Measurements from ENCODE around the gene MRPL21. TPM values are rescaled to one million over a fixed set of nuclear protein-coding genes. Genes with fewer than 3 reads are reported as not detected.

Gene MRPL21
- polyA plus RNA-seq, 4 donors, result 61.4 to 135 (median 99.9) TPM

Other genes starting within 250 kb of the MRPL21 start
- 10 to 100 TPM in 1 of 4 donors, 1 to 10 TPM in 1, not detected in 2; 3.8 to 11.9 TPM for gene GAL, start 219.3 kb downstream of the MRPL21 start, polyA plus RNA-seq
- 1 to 10 TPM; 1.1 to 8.8 (median 4.4) TPM for gene TESMIN, start 152.3 kb downstream of the MRPL21 start, polyA plus RNA-seq
- 10 to 100 TPM; 29.5 to 34.9 (median 31.5) TPM for gene CPT1A, start 61.9 kb downstream of the MRPL21 start, polyA plus RNA-seq
- gene IGHMBP2, start 59 bp upstream of the MRPL21 start, polyA plus RNA-seq, result 10 to 100 TPM; 10.3 to 40.7 (median 19.5) TPM
- under 1 TPM in 1 of 4 donors, not detected in 3; 0.06 TPM for gene MRGPRD, start 77.2 kb upstream of the MRPL21 start, polyA plus RNA-seq
- 10 to 100 TPM in 1 of 4 donors, 1 to 10 TPM in 2, under 1 TPM in 1; 0.81 to 16.9 (median 2.1) TPM for gene MRGPRF, start 109.4 kb upstream of the MRPL21 start, polyA plus RNA-seq
- 10 to 100 TPM; 11.1 to 32.8 (median 12.8) TPM for gene TPCN2, start 145.1 kb upstream of the MRPL21 start, polyA plus RNA-seq

Measured in small intestine (tissue), 4 donors.